ENCODE data around the gene ATP8B3. TPM values are rescaled to one million over a fixed set of nuclear protein-coding genes. Genes with fewer than 3 reads are reported as not detected.

ATP8B3 gene
- total and polyA plus RNA-seq, 9 of the 15 experiments (the other 6 are each of a cell fraction or from before 2014, with no cell fraction given): 1.2 to 12.3 (median 3.8) TPM

GRCh38 chr19:1812426-1813191 lies 533 bp upstream of the ATP8B3 start (continued):
- TF ChIP-seq RBM22 (IDR thresholded peaks at IDR 0.05; ENCODE audit: low read depth, low read length, poor library complexity, severe bottlenecking): peak; percentile 70
- TF ChIP-seq NFYB (IDR thresholded peaks at IDR 0.05; ENCODE audit: extremely low read depth, insufficient read length): no peak
- TF ChIP-seq PHF8 (IDR thresholded peaks at IDR 0.05; ENCODE audit: borderline replicate concordance, low read length): peak; percentile 76; the same call in 1 of the 2 replicates
- no peak for TF ChIP-seq SMARCE1 (IDR thresholded peaks at IDR 0.05)
- TF ChIP-seq ZNF695 (CRISPR knock-in tag; IDR thresholded peaks at IDR 0.05): no peak
- TF ChIP-seq ZNF766 (CRISPR knock-in tag; conservative IDR thresholded peaks at IDR 0.05): no peak
- TF ChIP-seq RREB1 (CRISPR knock-in tag; IDR thresholded peaks at IDR 0.05): no peak
- TF ChIP-seq PTBP1 (IDR thresholded peaks at IDR 0.05; ENCODE audit: low read depth, low read length): no peak
- no peak for TF ChIP-seq ZNF140 (CRISPR knock-in tag; IDR thresholded peaks at IDR 0.05)
- no peak for TF ChIP-seq ESRRA (IDR thresholded peaks at IDR 0.05; ENCODE audit: borderline replicate concordance, low read depth)
- TF ChIP-seq ZNF324 (CRISPR knock-in tag; IDR thresholded peaks at IDR 0.05): no peak
- no peak for TF ChIP-seq SIN3B (IDR thresholded peaks at IDR 0.05; ENCODE audit: low read depth)
- TF ChIP-seq TRIM24 (IDR thresholded peaks at IDR 0.05): no peak
- no peak for TF ChIP-seq ZNF311 (CRISPR knock-in tag; IDR thresholded peaks at IDR 0.05)
- TF ChIP-seq CBFB (CRISPR knock-in tag; IDR thresholded peaks at IDR 0.05): 0 out of 2 replicates have a peak, but pooled peaks have one; percentile 21
- TF ChIP-seq HSF4 (CRISPR knock-in tag; IDR thresholded peaks at IDR 0.05; ENCODE audit: borderline replicate concordance): no peak
- no peak for TF ChIP-seq RERE (CRISPR knock-in tag; IDR thresholded peaks at IDR 0.05; ENCODE audit: borderline replicate concordance)
- TF ChIP-seq ZNF274 (IDR thresholded peaks at IDR 0.05; ENCODE audit: borderline replicate concordance, low read depth, low read length): no peak
